Mesenchymal stem cell (in vitro differentiated cells and primary cell): ENCODE results near the gene WDFY1.
A peak's percentile ranks its signal among the peaks of the same experiment; 100 is the strongest.

Source experiments
- DNase-seq: peaks from one replicate; pipeline ENCODE4 v3.0.0-alpha.2; 2013
- H2AFZ ChIP-seq: one replicate; pipeline ENCODE4 v1.6.1; 2013; ENCODE audit warnings: low read depth, mild to moderate bottlenecking, control low read depth, inconsistent platforms, low read length, moderate library complexity
- H2AK5ac ChIP-seq: 2 replicates; pipeline ENCODE4 v1.6.1; 2013; ENCODE audit warnings: low read length, moderate library complexity, mild to moderate bottlenecking, inconsistent platforms; ENCODE audit not compliant: severe bottlenecking
- H2BK120ac ChIP-seq: one replicate; pipeline ENCODE4 v1.6.1; 2013; ENCODE audit warnings: low read depth, mild to moderate bottlenecking, inconsistent platforms, low read length, moderate library complexity
- H2BK12ac ChIP-seq, 2 experiments: one replicate each; pipeline ENCODE4 v1.6.1; 2013; ENCODE audit warnings: inconsistent platforms in 2 of 2, low read length in 2 of 2, mild to moderate bottlenecking in 2 of 2, moderate library complexity in 2 of 2, control low read depth in 1 of 2
- H2BK15ac ChIP-seq: one replicate; pipeline ENCODE4 v1.6.1; 2013; ENCODE audit warnings: mild to moderate bottlenecking, low read depth, inconsistent platforms; ENCODE audit not compliant: poor library complexity, severe bottlenecking
- H2BK5ac ChIP-seq: 2 replicates; pipeline ENCODE4 v1.6.1; 2013; ENCODE audit warnings: low read depth, mild to moderate bottlenecking, low read length, control low read depth, inconsistent platforms; ENCODE audit not compliant: poor library complexity, severe bottlenecking
- H3K14ac ChIP-seq, 2 experiments: one replicate each; pipeline ENCODE4 v1.6.1; 2013; ENCODE audit warnings: inconsistent platforms in 2 of 2, low read length in 2 of 2, control low read depth in 1 of 2, mild to moderate bottlenecking in 1 of 2, moderate library complexity in 1 of 2
- H3K18ac ChIP-seq, 2 experiments: one replicate each; pipeline ENCODE4 v1.6.1; 2013; ENCODE audit warnings: inconsistent platforms in 2 of 2, low read length in 2 of 2, control low read depth in 1 of 2, low read depth in 1 of 2, mild to moderate bottlenecking in 1 of 2
- H3K23ac ChIP-seq, 2 experiments: one replicate each; pipeline ENCODE4 v1.6.1; 2013; ENCODE audit warnings: inconsistent platforms in 2 of 2, low read length in 2 of 2, mild to moderate bottlenecking in 2 of 2, moderate library complexity in 2 of 2, control low read depth in 1 of 2
- H3K27ac ChIP-seq: 2 replicates; pipeline ENCODE4 v1.5.1; 2013; ENCODE audit warnings: mild to moderate bottlenecking, moderate library complexity, low read length, control low read depth, inconsistent platforms; ENCODE audit not compliant: poor library complexity, severe bottlenecking
- H3K27me3 ChIP-seq, 2 experiments: 2 replicates each; pipeline versions ENCODE4 v1.6.1 to v1.7.0; 2013; ENCODE audit warnings: low read length in 2 of 2, mild to moderate bottlenecking in 2 of 2, moderate library complexity in 2 of 2, control low read depth in 1 of 2, inconsistent platforms in 1 of 2; ENCODE audit not compliant: control insufficient read depth in 1 of 2, insufficient read depth in 1 of 2
- H3K36me3 ChIP-seq, 2 experiments: 2 replicates each; pipeline versions ENCODE4 v1.6.1 to v1.7.0; 2013; ENCODE audit warnings: low read length in 2 of 2, control low read depth in 1 of 2, inconsistent platforms in 1 of 2, low read depth in 1 of 2, mild to moderate bottlenecking in 1 of 2; ENCODE audit not compliant: insufficient read depth in 2 of 2, control insufficient read depth in 1 of 2
- H3K4ac ChIP-seq, 2 experiments: one replicate each; pipeline ENCODE4 v1.6.1; 2013; ENCODE audit warnings: inconsistent platforms in 2 of 2, low read length in 2 of 2, mild to moderate bottlenecking in 2 of 2, moderate library complexity in 2 of 2, control low read depth in 1 of 2, low read depth in 1 of 2
- H3K4me1 ChIP-seq: 2 replicates; pipeline ENCODE4 v1.6.1; 2013; ENCODE audit warnings: low read depth, low read length, control low read depth; ENCODE audit not compliant: control insufficient read depth, insufficient read depth
- H3K4me2 ChIP-seq: 2 replicates; pipeline ENCODE4 v1.6.1; 2013; ENCODE audit warnings: low read length, mild to moderate bottlenecking, inconsistent platforms; ENCODE audit not compliant: poor library complexity, severe bottlenecking
- H3K4me3 ChIP-seq, 2 experiments: 2 replicates each; pipeline versions ENCODE4 v1.5.1 to v1.7.0; 2013; ENCODE audit warnings: low read length in 2 of 2, mild to moderate bottlenecking in 2 of 2, control low read depth in 1 of 2, low read depth in 1 of 2; ENCODE audit not compliant: insufficient read depth in 1 of 2
- H3K79me1 ChIP-seq: replicated peaks from 2 replicates; pipeline ENCODE4 v1.6.1; 2013; ENCODE audit warnings: mild to moderate bottlenecking, control low read depth, low read length, inconsistent platforms; ENCODE audit not compliant: poor library complexity, severe bottlenecking
- H3K9ac ChIP-seq: 2 replicates; pipeline ENCODE4 v1.7.0; 2013; ENCODE audit warnings: mild to moderate bottlenecking, low read length, moderate library complexity
- H3K9me3 ChIP-seq: 2 replicates; pipeline ENCODE4 v1.7.0; 2013; ENCODE audit warnings: mild to moderate bottlenecking, low read length; ENCODE audit not compliant: control insufficient read depth
- H4K8ac ChIP-seq: one replicate; pipeline ENCODE4 v1.6.1; 2013; ENCODE audit warnings: inconsistent platforms, mild to moderate bottlenecking, low read length, moderate library complexity
- H4K91ac ChIP-seq: one replicate; pipeline ENCODE4 v1.6.1; 2013; ENCODE audit warnings: mild to moderate bottlenecking, low read length, inconsistent platforms
- WGBS: methylation state at CpG from one replicate; pipeline ENCODE4 v1.1.7; 2013; ENCODE audit warnings: mixed read lengths; 5-methylcytosine and 5-hydroxymethylcytosine counted together

WDFY1 gene

GRCh38 chr2:223969856-223970255, 24.7 kb upstream of the WDFY1 start:
- H4K8ac ChIP-seq = no peak overlapping the region
- no peak overlapping the region for H2BK12ac ChIP-seq
- peak overlapping the region; percentile 65 for H3K9ac ChIP-seq
- H3K4me2 ChIP-seq = no peak overlapping the region
- no peak overlapping the region for H3K27ac ChIP-seq
- H3K79me1 ChIP-seq = no peaks in the 10 kb centered on the region
- H3K36me3 ChIP-seq = peaks cover 23 to 44% of the 10 kb centered on the region in 2 experiments
- H4K91ac ChIP-seq = no peak overlapping the region
- no peak overlapping the region for H2AK5ac ChIP-seq
- H2BK5ac ChIP-seq = no peak overlapping the region
- H3K27me3 ChIP-seq = no peaks in the 10 kb centered on the region
- no peak overlapping the region for H2AFZ ChIP-seq
- no peak overlapping the region for H2BK120ac ChIP-seq
- DNase-seq = peak; percentile 54
- H2BK15ac ChIP-seq = no peak overlapping the region
- no peak overlapping the region for H3K18ac ChIP-seq
- H3K4ac ChIP-seq = no peak overlapping the region
- no peak overlapping the region for H3K14ac ChIP-seq
- 87% methylated on average over 1 of the region's 1 CpG for WGBS
- no peaks in the 10 kb centered on the region for H3K9me3 ChIP-seq
- no peaks in the 10 kb centered on the region for H3K4me1 ChIP-seq
- H3K23ac ChIP-seq = no peak overlapping the region
- H3K4me3 ChIP-seq = no peak overlapping the region

GRCh38 chr2:223969315-223969714, 24.2 kb upstream of the WDFY1 start:
- WGBS = no CpG with 5 or more reads among the region's 3 CpGs
- H3K27ac ChIP-seq = no peak overlapping the region
- H2BK120ac ChIP-seq = no peak overlapping the region
- H3K4me2 ChIP-seq = no peak overlapping the region
- H3K4me3 ChIP-seq = no peak overlapping the region
- H3K9ac ChIP-seq = peak overlapping the region; percentile 65
- H2BK5ac ChIP-seq = no peak overlapping the region
- no peak for DNase-seq
- no peak overlapping the region for H3K14ac ChIP-seq
- no peak overlapping the region for H4K8ac ChIP-seq
- H3K9me3 ChIP-seq = no peaks in the 10 kb centered on the region
- H2AK5ac ChIP-seq = no peak overlapping the region
- H2BK15ac ChIP-seq = no peak overlapping the region
- no peak overlapping the region for H3K18ac ChIP-seq
- H2BK12ac ChIP-seq = no peak overlapping the region
- H3K4me1 ChIP-seq = no peaks in the 10 kb centered on the region
- H3K36me3 ChIP-seq = peaks cover 23 to 44% of the 10 kb centered on the region in 2 experiments
- no peak overlapping the region for H3K4ac ChIP-seq
- no peaks in the 10 kb centered on the region for H3K27me3 ChIP-seq
- H4K91ac ChIP-seq = no peak overlapping the region
- H2AFZ ChIP-seq = no peak overlapping the region
- no peaks in the 10 kb centered on the region for H3K79me1 ChIP-seq
- no peak overlapping the region for H3K23ac ChIP-seq

GRCh38 chr2:223967981-223968380, 22.8 kb upstream of the WDFY1 start:
- Histone ChIP-seq H3K27ac (no peak overlapping the region), H3K9me3 (no peaks in the 10 kb centered on the region), H3K14ac (no peak overlapping the region), H2AFZ (no peak overlapping the region), H3K23ac (no peak overlapping the region), H3K4me3 (no peak overlapping the region), H4K8ac (no peak overlapping the region), H3K27me3 (no peaks in the 10 kb centered on the region), H2BK120ac (no peak overlapping the region), H3K9ac (peak overlapping the region; percentile 63), H3K4me2 (no peak overlapping the region), H2BK5ac (no peak overlapping the region), H4K91ac (no peak overlapping the region), H2BK15ac (no peak overlapping the region), H2AK5ac (no peak overlapping the region), H3K4ac (no peak overlapping the region), H3K36me3 (peaks cover 21 to 46% of the 10 kb centered on the region in 2 experiments), H3K79me1 (peaks cover 2% of the 10 kb centered on the region), H3K4me1 (no peaks in the 10 kb centered on the region), H2BK12ac (no peak overlapping the region), H3K18ac (no peak overlapping the region)
- no peak for DNase-seq
- WGBS = 100% methylated on average over 1 of the region's 2 CpGs

- Histone ChIP-seq H3K4me2 (peak overlapping the region; percentile 66), H2BK15ac (no peak overlapping the region), H2BK12ac (no peak overlapping the region), H3K9ac (peak overlapping the region; percentile 98), H3K36me3 (peaks cover 3 to 40% of the 10 kb centered on the region in 2 experiments), H4K8ac (no peak overlapping the region), H3K23ac (no peak overlapping the region), H3K4me1 (peaks cover 4% of the 10 kb centered on the region), H2BK120ac (no peak overlapping the region), H2AK5ac (no peak overlapping the region), H3K27me3 (no peaks in the 10 kb centered on the region), H2BK5ac (no peak overlapping the region), H3K27ac (peak overlapping the region; percentile 33), H3K14ac (no peak overlapping the region), H3K79me1 (peaks cover 5% of the 10 kb centered on the region), H3K9me3 (no peaks in the 10 kb centered on the region), H3K4me3 (peak overlapping the region in 1 of 2 experiments; percentile 92), H2AFZ (no peak overlapping the region), H4K91ac (no peak overlapping the region), H3K4ac (no peak overlapping the region), H3K18ac (no peak overlapping the region)
- 89% methylated on average over 5 of the region's 5 CpGs for WGBS
- DNase-seq = no peak
Observed at GRCh38 chr2:223959688-223960087, 14.6 kb upstream of the WDFY1 start.
